HTERT RPE-1 (cell line): Measurements from ENCODE around the gene HS6ST3.
"Not testable (repeated sequence)": the region's sequence is repeated elsewhere in the genome, so short reads cannot be mapped to it uniquely, and the experiment has no call there.

ENCODE experiments used
- in situ Hi-C: fragments of 300-500 bp; cut with MboI; formaldehyde crosslinking; loops from 4 replicates; pipeline ENCODE4 v1.14.3; 2020; ENCODE audit warnings: low sequenced_read_pairs

HS6ST3 gene

DNA sequence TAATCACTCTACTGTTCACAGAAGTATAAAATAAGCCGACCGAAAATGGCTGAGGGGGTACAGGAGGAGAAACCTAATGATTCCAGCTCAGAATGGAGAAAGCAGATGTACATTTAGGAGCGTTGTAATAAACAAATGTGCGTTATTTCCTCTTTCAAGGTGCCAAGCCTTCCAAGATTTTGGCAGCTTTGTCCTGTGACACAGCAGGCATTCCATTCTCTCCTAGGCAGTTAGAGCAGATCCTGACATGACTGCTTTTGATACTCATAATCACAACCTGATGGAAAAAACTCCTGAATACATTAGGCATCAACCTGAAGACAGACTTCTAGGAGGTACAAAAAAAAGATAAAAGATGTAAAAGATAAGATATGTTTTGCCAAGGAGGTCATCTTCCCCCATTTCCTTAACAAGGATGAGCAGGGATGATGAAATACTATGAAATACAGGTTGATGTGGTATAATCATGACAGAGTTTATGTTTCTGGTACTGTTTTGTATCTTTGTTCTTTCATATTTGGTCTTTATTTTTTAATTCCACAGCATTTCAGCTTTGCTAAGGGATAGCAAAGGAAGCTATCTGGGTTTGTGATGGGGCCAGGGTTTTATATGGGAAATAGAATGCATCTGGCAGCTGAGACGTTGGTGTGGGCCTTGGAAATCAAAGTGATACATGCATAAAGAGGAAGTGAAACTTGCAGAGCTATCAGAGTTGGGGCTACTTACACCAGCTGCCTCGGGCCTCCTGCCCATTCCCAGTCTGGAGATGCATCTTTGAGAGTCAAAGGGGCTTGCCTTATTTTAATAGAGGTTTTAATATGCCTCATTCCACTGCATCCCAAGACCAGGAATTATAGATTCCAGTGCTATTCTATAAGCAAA is 681.8 kb downstream of the HS6ST3 start:
- in situ Hi-C loops: no loop called here

DNA sequence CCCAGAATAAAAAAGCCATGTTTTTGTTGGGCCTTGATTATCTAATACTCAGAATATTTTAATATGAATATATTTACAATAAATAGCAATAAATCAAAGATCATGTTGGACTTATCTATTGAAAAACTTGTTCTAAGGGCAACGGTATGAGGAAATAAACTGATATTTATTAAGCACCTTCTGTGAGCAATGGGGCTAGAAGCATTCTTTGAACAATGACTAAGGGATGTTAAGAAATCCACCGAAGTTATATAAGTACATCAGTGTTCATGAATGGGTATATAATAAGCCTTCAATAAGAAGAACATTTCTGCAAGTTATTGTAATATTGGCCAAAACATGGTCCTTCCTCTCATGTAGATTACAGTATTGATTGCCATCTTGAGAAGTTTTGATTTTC is 682.5 kb downstream of the HS6ST3 start:
- in situ Hi-C loops: no loop called here

DNA sequence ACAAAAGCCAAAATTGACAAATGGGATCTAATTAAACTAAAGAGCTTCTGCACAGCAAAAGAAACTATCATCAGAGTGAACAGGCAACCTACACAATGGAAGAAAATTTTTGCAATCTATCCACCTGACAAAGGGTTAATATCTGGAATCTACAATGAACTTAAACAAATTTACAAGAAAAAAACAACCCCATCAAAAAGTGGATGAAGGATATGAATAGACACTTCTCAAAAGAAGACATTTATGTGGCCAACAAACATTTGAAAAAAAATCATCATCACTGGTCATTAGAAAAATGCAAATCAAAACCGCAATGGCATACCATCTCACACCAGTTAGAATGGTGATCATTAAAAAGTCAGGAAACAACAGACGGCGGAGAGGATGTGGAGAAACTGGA is 688.4 kb downstream of the HS6ST3 start:
- in situ Hi-C loops: not testable (repeated sequence)

DNA sequence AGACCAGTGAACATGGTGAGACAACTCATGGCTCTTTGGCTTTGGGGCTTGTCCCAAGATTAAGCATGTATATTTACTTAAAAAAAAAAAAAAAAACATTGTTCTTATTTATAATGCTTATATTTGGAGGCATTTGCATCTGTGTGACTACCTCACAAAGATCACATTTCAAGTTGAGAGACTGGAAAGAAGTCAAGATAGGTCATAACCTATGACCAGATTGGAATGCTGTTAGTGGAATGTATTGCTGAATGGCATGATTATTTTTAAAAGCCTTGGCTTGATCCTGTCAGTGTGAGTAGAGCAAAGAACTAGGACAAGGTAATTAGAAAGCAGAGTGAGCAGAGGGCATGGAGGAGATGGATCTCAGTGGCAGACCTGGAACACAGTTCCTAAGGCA is 689.8 kb downstream of the HS6ST3 start:
- in situ Hi-C loops: no loop called here

DNA sequence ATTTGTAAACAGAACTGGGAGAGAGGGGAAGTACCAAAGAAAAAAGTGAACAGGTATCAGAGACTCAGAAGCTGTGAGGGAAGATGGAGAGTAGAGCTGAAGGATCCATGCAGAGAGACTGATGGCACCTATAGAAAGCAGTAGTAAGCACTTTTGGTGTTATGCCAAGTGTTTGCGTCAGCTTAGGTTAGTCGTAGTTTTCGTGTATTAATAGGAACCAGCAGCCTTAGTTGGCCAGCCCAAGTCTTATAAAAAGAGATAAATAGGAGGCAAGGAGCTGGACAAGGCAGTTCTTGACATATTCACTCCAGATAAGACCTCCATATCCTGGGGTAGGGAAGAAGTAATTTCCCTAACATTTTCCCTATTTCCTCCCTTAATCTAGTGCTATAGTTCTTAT is 690.2 kb downstream of the HS6ST3 start:
- in situ Hi-C loops: no loop called here

DNA sequence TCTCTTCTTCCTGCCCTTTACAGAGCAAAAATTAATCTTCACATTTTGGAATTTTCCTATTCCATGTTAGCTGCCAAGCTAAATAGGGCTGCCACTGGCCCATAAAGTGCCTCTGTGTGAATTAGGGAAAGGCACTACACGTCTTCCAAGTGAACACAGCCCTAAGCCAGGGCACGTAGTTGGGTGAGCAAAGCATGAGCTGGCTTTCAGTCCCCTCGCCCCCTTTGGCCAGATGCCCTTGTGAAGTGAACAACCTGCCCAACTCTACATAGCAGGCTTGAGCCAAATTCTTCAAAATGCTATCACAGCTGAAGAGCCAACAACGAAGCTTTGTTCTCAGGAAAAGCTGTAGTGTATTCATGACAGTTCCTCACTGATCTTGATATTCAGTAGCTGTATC is 691.2 kb downstream of the HS6ST3 start:
- in situ Hi-C loops: no loop called here

DNA sequence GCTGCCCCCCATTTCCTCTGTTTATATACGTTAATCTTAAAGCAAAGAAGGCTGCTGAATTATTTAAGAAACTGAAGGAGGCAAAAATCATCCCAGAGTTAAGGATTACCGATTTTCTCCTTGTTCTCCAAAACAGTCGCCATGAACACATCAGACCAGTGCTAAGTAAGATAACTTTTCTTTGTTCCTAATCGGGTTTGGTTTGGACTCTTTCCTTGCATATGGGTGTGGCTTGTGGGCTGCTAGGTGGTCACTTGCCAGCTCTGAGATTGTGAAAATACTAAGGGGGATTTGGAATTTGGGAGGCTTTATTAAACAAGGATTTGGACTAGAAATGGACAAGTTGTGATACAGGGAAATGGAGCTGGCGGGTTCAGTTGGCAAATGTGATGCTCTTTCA is 692.3 kb downstream of the HS6ST3 start:
- in situ Hi-C loops: no loop called here

DNA sequence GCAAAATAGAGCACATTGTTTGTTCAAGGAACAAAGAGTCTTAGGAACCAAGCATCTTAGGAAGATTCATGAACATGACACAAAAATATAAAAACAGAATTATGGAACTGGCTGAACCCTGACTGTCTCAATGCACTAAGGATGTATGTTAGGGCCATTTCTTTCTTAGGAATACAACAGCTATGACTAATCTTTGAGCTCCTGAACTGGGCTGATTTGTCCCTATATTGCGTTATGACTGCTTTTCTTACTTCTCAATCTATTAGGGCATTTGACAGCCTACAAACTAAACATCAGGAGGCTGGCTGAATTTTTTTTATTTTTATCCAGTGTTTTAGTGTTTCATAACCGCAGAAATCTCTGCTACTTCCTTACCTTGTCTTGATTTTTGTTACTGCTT is 693.1 kb downstream of the HS6ST3 start:
- in situ Hi-C loops: no loop called here

DNA sequence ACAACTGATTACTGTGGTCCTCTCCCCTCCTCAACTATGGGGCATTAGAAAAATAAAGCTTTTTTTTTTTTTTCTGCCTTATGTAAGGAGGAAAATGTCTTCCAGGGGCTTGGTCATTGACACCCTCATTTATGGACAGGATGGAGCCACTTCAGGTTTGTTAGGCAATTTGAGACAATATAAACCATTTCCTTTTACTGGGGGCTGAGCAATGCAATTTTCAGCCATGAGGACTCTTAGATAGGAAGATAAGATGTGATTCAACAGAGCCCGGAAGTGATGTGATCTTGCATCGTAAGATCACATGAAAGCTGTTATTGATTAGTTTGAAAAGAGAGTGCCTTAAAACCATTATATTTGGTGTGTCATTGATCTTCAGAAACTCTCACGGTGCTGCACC is 693.6 kb downstream of the HS6ST3 start:
- in situ Hi-C loops: no loop called here

DNA sequence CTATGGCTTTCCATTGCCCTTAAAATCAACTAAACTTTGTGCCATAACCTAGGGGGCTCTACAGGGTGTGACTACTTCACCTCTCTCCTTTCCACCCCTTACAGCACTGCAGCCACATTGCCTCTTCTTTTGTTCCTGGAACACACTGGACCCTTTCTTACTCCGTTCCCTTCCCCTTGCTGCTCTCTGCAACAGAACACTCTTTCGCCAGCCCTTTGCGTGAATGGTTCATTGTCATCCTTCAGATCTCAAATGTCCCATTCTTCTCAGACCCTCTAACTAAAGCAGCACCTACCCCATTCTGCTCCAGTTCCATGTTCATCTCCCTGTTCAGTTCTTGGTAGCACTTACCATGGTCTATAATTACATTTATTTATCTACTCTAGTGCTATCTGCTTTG is 696.1 kb downstream of the HS6ST3 start:
- in situ Hi-C loops: no loop called here

DNA sequence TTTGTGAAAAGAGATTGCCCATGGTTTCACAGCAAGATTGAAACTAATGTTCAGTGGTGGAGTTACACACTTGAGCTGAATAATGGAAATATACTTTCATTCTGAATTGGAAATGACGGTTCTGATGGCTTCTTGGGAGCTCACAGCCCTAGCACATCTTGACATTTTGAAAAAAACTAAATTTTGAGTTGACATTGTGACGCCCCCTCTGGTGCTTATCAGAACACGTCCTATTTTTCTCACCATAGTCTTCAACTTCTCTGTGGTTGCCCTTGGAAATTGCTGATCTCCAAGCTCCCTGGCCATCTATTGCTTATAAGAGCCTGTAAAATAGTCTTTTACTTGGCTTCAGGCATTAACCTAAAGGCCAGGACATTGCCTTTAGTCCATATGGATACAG is 702.3 kb downstream of the HS6ST3 start:
- in situ Hi-C loops: no loop called here

DNA sequence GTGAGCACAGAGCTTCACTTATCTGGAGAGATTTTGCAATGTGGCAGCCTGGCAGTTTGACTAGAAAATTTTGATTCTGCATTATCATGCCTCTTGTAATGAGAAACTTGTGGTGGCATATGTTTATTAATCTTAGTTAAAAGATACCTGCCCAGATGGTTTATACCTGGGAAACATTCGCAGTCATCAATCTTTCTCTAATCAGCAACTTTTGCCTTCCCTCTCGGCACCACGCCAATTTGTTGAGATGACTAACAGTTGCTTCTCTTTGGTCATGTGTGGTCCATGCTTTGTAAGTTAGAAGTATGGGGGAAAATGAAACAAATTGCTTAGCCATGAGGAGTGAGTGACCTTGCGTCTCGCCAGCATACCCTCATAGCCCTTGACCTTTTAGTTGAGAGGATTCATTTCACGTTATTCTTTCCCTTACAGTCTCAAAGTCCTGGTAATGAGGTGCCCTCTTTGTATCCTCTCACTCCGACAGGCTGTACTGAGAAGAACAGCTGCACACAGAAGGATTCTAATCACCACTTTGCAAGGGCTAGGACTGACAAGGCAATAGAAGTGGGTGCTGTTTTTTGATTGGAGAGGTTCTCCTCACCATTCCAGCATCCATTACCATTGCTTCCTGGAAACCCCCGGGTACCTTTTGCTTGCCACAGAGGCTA is 703.0 kb downstream of the HS6ST3 start:
- in situ Hi-C loops: no loop called here

DNA sequence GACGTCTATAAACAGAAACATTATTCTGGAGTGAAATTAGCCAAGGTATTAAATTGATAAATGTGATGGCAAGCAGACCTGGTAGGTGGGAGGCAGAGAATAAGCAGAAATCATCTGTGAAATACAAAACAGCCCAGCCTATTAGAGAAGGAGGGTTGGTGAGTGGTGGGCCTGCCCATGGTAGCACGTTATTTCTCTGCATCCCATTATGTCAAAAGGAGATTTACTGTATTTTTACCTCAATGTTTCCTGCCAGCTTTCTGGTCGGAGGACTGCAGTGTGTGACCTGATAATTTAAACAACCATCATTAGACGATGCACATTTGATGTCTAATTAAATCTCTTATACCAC is 703.5 kb downstream of the HS6ST3 start:
- in situ Hi-C loops: no loop called here

DNA sequence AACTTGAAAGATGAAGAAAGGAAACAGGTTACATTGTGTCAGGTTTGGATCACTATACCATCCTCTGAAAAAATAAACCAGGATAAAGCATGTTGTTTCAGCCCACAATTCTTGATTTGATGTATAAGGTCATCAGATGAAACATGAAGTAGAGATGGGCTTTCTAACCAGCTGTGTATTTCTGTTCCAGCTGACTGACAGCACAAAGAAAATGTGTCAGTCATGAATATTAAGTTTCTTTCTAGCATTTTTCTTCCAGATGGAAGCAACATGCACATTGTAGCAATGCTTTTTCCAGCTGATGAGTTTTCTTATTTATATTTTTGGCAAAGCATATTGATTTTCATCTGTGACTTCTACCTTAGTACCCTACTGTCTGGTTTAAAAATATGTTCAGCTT is 704.8 kb downstream of the HS6ST3 start:
- in situ Hi-C loops: no loop called here

DNA sequence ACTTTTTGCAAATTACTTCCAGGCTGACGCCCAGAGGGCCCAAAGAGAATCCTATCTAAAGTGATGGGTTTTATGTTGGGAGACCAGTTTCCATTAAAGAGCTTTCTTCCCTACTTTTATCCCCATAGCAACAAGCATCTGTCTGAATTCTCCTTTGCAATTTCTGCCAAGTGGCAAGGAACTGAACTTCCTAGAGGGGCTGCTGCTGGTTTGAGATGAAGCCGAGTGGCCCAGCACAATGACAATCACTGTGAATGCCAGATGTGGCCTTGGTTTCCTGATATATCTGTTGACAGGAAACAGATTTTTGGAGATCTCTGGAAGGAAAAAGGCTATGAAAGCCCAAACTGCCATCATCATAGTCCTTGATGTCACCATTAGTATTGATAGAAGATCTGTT is 705.8 kb downstream of the HS6ST3 start:
- in situ Hi-C loops: no loop called here

DNA sequence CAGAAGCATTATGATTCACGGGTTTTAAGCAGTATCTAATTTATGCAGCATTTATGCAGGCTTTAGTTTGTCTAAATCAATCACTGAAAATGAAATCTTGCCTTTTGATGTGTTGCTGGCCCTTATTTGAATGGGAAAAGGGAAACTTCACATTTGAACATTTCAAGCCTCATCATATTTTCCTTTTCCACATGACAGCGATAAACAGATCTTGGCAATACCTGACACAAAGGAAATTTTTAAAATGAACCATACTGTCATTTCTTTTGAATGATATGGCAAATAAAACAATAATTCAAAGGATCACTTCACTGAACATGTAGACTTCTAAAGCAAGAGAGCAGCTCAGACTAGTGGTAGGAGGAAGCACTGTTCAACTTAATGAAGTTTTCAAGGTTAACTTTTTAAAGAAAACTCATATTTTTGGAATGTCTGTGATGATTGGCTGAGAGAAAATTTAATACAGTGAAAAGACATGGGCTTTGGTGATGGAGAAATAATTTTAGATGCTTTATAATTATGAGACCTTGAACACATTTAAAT is 706.3 kb downstream of the HS6ST3 start:
- in situ Hi-C loops: no loop called here

DNA sequence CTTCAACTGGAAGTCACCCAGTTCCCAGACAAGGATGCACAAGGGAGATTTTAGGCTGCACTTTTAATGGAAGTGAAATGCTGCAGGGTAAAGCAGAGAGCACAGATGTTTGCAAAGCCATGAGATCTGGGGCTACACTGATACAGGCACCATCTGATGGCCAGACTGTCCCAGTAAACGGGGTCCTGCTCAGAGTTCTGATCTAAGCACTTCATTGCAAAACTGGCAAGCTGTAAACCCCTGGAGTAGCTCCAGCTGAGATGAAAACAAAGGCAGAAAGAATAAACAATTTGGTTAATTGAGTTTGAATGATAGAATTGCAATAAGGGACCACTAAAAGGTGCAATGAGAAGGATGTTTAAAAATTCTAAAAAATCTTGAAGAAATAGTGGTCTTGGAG is 707.2 kb downstream of the HS6ST3 start:
- in situ Hi-C loops: no loop called here

DNA sequence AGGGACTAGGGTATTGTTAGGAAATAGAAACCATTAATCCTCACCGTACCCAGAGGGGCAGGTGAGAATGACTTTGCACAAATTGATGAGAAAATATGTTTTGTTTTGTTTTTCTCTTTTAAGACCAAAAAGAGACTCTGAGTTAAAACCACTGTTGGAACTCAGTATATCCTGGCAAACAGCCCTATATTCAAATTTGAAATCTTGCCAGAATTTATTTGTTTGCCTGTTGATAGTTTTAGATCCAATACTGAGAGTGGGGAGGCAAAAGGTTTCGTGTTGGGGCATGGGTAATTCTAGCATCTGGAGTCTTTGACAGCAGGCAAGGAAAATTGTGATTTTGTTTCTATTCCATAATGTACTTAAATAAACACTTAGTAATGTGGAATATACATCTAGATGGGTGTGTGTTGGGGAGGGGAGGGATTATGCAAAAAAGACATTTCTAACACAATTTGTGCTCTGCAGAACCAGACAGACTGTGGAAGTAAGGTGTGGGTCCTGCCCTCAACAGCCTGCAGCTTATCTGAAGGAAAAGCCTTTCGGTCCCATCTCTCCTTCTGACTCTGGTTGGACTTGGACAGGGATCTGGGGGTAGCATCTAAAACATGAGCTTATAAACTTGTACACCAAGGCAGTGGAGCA is 713.7 kb downstream of the HS6ST3 start:
- in situ Hi-C loops: no loop called here

DNA sequence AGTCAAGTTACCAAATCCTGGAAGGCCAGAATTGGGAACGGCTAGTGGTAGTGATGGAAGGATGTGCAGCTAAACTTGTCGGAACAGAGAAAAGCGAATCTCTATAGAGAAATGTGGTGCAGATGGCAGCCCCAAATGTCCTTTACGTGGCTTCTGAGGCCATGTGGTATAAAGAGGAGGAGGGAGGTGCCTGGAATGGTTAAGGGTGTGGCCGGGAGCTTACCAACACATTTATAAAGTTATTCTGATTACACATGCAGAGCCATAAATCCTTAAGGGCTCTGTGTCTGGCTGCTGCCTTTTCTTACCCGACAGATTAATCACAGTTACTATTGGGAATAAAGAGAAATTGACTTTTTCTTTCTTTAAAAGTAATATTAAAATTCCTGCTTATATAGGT is 714.3 kb downstream of the HS6ST3 start:
- in situ Hi-C loops: no loop called here

DNA sequence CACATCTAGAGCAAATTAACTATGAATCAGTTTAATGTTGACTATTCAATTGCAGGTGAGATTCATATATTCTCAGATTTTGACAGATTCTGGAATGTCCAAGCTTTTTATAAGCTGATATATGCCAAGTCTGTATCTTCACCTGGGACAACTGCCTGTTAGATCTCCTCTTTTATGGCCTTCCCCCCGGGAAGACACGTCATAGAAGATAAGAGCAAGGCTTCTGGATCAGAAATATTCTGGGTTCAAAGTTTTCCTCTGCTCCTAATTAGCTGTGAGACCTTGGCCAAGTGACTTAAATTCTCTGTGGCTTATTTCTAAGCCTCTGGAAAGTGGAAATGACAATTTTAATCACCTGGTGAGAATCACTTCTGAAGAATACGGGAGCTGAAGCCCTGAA is 716.8 kb downstream of the HS6ST3 start:
- in situ Hi-C loops: no loop called here

DNA sequence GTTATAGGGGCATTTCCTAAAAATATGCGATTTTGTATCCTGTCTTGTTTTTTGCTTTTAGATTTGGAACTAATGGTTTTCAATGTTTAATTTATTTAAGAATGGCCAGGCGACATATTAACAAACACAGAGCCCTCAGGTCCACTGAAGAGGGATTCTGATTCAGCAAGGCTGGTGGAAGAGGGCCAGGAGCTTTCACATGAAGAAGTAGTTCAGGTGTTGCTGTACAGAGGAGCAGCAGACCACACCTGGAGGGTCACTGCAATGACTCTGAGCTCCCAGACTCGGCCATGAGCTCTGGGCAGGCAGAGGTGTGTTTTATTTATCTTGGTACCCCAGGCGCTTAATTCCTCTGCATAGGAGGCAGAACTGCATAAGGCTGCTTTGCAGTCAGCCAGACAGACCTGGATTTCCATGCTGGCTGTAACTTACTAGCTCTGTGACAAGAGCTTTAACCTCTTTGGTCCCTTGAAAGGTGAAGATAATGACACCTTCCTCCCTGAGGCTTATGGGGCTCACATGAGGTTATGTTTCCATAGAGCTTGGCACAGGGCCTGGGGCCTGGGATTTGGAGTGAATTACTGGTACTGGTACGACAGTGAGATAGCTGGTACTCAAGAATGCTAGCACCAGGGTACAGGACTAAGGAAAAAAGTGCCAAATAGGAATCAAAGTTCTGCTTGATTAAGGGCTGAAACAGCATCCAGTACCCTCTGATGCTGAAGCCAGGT is 719.6 kb downstream of the HS6ST3 start:
- in situ Hi-C loops: no loop called here
